NCI-H2196 treated with DMSO at 0.1 percent for 48 hours (cell line): ENCODE data around the gene AMBRA1.
A peak's percentile ranks its signal among the peaks of the same experiment; 100 is the strongest.

Experiments used
- DNase-seq: peaks from one replicate; lab custom pipeline; 2025; ENCODE audit not compliant: unreplicated experiment; lab: John Stamatoyannopoulos, UW

The AMBRA1 gene

GRCh38 chr11:46352063-46352841 is 241.6 kb downstream of the AMBRA1 start:
- peak; percentile 43 for DNase-seq

- DNase-seq = no peak
Measured at GRCh38 chr11:46351606-46352005, 242.2 kb downstream of the AMBRA1 start.

- DNase-seq = no peak
Measured at GRCh38 chr11:46351148-46351547, 242.7 kb downstream of the AMBRA1 start.

GRCh38 chr11:46350695-46351094 is 243.1 kb downstream of the AMBRA1 start:
- no peak for DNase-seq

- DNase-seq = no peak
Measured at GRCh38 chr11:46348566-46349401, 245.0 kb downstream of the AMBRA1 start.

- no peak for DNase-seq
Measured at GRCh38 chr11:46347637-46348311, 246.0 kb downstream of the AMBRA1 start.

GRCh38 chr11:46346886-46347636 is 246.8 kb downstream of the AMBRA1 start, which contains the start of gene DGKZ:
TSS of gene DGKZ (plus strand) at chr11:46347463. CDS start at chr11:46347660, 197 bp downstream.
- DNase-seq = peak; percentile 84
